WTC11 (cell line): ENCODE measurements around the gene PFKM.

Source experiments
- CREB1 ChIP-seq: sonication (generic); formaldehyde crosslinking; IDR thresholded peaks from 2 replicates; pipeline ENCODE4 v1.8.0; 2023; ENCODE audit warnings: mild to moderate bottlenecking, missing genetic modification reagents
- ETV6 ChIP-seq: sonication (generic); formaldehyde crosslinking; IDR thresholded peaks from 2 replicates; pipeline ENCODE4 v1.8.1; 2022; ENCODE audit warnings: mild to moderate bottlenecking, missing genetic modification reagents
- JUN ChIP-seq: sonication (generic); formaldehyde crosslinking; IDR thresholded peaks from 2 replicates; pipeline ENCODE4 v1.8.0; 2023; ENCODE audit warnings: mild to moderate bottlenecking, missing genetic modification reagents
- TEAD1 ChIP-seq: sonication (generic); formaldehyde crosslinking; IDR thresholded peaks from 2 replicates; pipeline ENCODE4 v1.8.0; 2022; ENCODE audit warnings: mild to moderate bottlenecking, missing genetic modification reagents
- TF ChIP-seq, protein P1 (sequence below): fragments of 200-600 bp; IDR thresholded peaks from 2 replicates; pipeline ENCODE4 v1.8.0; 2022; ENCODE audit warnings: antibody characterized with exemption
- TF ChIP-seq, protein P2 (sequence below): sonication (generic); formaldehyde crosslinking; IDR thresholded peaks from 2 replicates; pipeline ENCODE4 v1.8.1; 2023; ENCODE audit warnings: mild to moderate bottlenecking, missing genetic modification reagents, borderline replicate concordance
- TF ChIP-seq, protein P3 (sequence below): sonication (generic); formaldehyde crosslinking; IDR thresholded peaks from 2 replicates; pipeline ENCODE4 v1.8.0; 2022; ENCODE audit warnings: mild to moderate bottlenecking, missing genetic modification reagents
- TF ChIP-seq, protein P4 (sequence below): sonication (generic); formaldehyde crosslinking; conservative IDR thresholded peaks from 2 replicates; pipeline ENCODE4 v1.8.1; 2022; ENCODE audit warnings: mild to moderate bottlenecking, missing genetic modification reagents

DNA sequence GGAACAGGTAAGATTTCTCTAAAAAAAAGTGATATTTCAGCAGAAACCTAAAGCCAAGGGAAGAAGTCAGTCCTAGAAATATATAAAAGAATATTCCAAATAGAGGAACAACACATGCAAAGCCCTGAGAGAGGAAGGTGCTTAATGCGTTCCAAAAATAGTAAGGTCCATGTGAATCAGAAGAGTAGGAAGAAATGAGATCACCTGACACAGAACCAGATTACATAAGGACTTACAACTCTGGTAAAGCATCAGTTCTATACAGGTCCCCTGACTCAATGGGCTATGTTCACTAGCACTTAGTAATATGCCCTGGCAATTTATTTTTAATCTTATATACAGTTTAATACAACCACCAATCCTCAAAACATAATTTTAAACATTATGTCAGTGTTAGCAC is 43.3 kb upstream of the PFKM start:
- TF ChIP-seq, protein P1, sequence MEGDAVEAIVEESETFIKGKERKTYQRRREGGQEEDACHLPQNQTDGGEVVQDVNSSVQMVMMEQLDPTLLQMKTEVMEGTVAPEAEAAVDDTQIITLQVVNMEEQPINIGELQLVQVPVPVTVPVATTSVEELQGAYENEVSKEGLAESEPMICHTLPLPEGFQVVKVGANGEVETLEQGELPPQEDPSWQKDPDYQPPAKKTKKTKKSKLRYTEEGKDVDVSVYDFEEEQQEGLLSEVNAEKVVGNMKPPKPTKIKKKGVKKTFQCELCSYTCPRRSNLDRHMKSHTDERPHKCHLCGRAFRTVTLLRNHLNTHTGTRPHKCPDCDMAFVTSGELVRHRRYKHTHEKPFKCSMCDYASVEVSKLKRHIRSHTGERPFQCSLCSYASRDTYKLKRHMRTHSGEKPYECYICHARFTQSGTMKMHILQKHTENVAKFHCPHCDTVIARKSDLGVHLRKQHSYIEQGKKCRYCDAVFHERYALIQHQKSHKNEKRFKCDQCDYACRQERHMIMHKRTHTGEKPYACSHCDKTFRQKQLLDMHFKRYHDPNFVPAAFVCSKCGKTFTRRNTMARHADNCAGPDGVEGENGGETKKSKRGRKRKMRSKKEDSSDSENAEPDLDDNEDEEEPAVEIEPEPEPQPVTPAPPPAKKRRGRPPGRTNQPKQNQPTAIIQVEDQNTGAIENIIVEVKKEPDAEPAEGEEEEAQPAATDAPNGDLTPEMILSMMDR: no peak
- TF ChIP-seq, protein P2, sequence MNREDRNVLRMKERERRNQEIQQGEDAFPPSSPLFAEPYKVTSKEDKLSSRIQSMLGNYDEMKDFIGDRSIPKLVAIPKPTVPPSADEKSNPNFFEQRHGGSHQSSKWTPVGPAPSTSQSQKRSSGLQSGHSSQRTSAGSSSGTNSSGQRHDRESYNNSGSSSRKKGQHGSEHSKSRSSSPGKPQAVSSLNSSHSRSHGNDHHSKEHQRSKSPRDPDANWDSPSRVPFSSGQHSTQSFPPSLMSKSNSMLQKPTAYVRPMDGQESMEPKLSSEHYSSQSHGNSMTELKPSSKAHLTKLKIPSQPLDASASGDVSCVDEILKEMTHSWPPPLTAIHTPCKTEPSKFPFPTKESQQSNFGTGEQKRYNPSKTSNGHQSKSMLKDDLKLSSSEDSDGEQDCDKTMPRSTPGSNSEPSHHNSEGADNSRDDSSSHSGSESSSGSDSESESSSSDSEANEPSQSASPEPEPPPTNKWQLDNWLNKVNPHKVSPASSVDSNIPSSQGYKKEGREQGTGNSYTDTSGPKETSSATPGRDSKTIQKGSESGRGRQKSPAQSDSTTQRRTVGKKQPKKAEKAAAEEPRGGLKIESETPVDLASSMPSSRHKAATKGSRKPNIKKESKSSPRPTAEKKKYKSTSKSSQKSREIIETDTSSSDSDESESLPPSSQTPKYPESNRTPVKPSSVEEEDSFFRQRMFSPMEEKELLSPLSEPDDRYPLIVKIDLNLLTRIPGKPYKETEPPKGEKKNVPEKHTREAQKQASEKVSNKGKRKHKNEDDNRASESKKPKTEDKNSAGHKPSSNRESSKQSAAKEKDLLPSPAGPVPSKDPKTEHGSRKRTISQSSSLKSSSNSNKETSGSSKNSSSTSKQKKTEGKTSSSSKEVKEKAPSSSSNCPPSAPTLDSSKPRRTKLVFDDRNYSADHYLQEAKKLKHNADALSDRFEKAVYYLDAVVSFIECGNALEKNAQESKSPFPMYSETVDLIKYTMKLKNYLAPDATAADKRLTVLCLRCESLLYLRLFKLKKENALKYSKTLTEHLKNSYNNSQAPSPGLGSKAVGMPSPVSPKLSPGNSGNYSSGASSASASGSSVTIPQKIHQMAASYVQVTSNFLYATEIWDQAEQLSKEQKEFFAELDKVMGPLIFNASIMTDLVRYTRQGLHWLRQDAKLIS (CRISPR knock-in tag): no peak
- TF ChIP-seq TEAD1 (CRISPR knock-in tag): no peak
- no peak for TF ChIP-seq CREB1 (CRISPR knock-in tag)
- TF ChIP-seq, protein P3, sequence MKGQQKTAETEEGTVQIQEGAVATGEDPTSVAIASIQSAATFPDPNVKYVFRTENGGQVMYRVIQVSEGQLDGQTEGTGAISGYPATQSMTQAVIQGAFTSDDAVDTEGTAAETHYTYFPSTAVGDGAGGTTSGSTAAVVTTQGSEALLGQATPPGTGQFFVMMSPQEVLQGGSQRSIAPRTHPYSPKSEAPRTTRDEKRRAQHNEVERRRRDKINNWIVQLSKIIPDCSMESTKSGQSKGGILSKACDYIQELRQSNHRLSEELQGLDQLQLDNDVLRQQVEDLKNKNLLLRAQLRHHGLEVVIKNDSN (CRISPR knock-in tag): no peak
- no peak for TF ChIP-seq JUN (CRISPR knock-in tag)
- TF ChIP-seq ETV6 (CRISPR knock-in tag): no peak
- TF ChIP-seq, protein P4, sequence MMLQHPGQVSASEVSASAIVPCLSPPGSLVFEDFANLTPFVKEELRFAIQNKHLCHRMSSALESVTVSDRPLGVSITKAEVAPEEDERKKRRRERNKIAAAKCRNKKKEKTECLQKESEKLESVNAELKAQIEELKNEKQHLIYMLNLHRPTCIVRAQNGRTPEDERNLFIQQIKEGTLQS: no peak
